GM23338 (cell line): ENCODE measurements around the gene KCTD13. TPM values are rescaled to one million over a fixed set of nuclear protein-coding genes. Genes with fewer than 3 reads are reported as not detected.

Experiments
- ATAC-seq: fragments of 200-7000 bp; cut with Tn5 transposase; 3 replicates; pipeline ENCODE4 v1.9.1; 2020
- DNase-seq: peaks from one replicate; pipeline ENCODE4 v3.0.0-alpha.2; 2015; ENCODE audit warnings: low spot score
- H2AFZ ChIP-seq: fragments of 200-600 bp; sonication (generic); 2 replicates; pipeline ENCODE4 v1.8.0; 2016; ENCODE audit warnings: antibody characterized with exemption, mild to moderate bottlenecking, moderate library complexity
- H3F3A ChIP-seq: fragments of 200-600 bp; sonication (generic); replicated peaks from 2 replicates; pipeline ENCODE4 v1.8.0; 2017; ENCODE audit warnings: antibody characterized with exemption, mixed run types, low read depth
- H3K27ac ChIP-seq: fragments of 200-600 bp; sonication (generic); 2 replicates; pipeline ENCODE4 v1.6.1; 2016; ENCODE audit warnings: low read depth
- H3K27me3 ChIP-seq: fragments of 200-600 bp; sonication (generic); 2 replicates; pipeline ENCODE4 v1.8.0; 2016; ENCODE audit warnings: mild to moderate bottlenecking, mixed run types, moderate library complexity; ENCODE audit not compliant: insufficient read depth
- H3K36me3 ChIP-seq: fragments of 200-600 bp; sonication (generic); 2 replicates; pipeline ENCODE4 v1.8.0; 2016; ENCODE audit warnings: mild to moderate bottlenecking; ENCODE audit not compliant: insufficient read depth
- H3K4me1 ChIP-seq: fragments of 200-600 bp; sonication (generic); 2 replicates; pipeline ENCODE4 v1.8.0; 2016; ENCODE audit warnings: mild to moderate bottlenecking, moderate library complexity; ENCODE audit not compliant: insufficient read depth
- H3K4me2 ChIP-seq: fragments of 200-600 bp; sonication (generic); 2 replicates; pipeline ENCODE4 v1.7.1; 2017; ENCODE audit warnings: mixed run types
- H3K4me3 ChIP-seq: fragments of 200-600 bp; sonication (generic); 2 replicates; pipeline ENCODE4 v1.6.1; 2016; ENCODE audit warnings: mixed run types
- H3K79me2 ChIP-seq: fragments of 200-600 bp; sonication (generic); replicated peaks from 2 replicates; pipeline ENCODE4 v1.8.0; 2017; ENCODE audit warnings: mild to moderate bottlenecking; ENCODE audit not compliant: insufficient read depth
- H3K9me2 ChIP-seq: fragments of 200-600 bp; sonication (generic); 2 replicates; pipeline ENCODE4 v1.8.0; 2017; ENCODE audit not compliant: insufficient read depth
- H4K20me1 ChIP-seq: fragments of 200-600 bp; sonication (generic); replicated peaks from 2 replicates; pipeline ENCODE4 v1.8.0; 2017; ENCODE audit warnings: mild to moderate bottlenecking; ENCODE audit not compliant: insufficient read depth
- H3K27ac Mint-ChIP-seq: 2 replicates; pipeline ENCODE4 v1.8.0; 2020; ENCODE audit warnings: inconsistent platforms, mild to moderate bottlenecking, moderate library complexity, mixed read lengths
- H3K27me3 Mint-ChIP-seq: 3 replicates; pipeline ENCODE4 v1.8.0; 2022; ENCODE audit warnings: low read depth, mild to moderate bottlenecking, moderate library complexity, mixed read lengths, inconsistent platforms; ENCODE audit not compliant: insufficient read depth, poor library complexity
- H3K36me3 Mint-ChIP-seq: 3 replicates; pipeline ENCODE4 v1.8.0; 2021; ENCODE audit warnings: low read depth, mild to moderate bottlenecking, inconsistent platforms, moderate library complexity, mixed read lengths
- H3K4me1 Mint-ChIP-seq: 3 replicates; pipeline ENCODE4 v1.8.0; 2020; ENCODE audit warnings: mild to moderate bottlenecking, inconsistent platforms, mixed read lengths
- H3K4me3 Mint-ChIP-seq: 3 replicates; pipeline ENCODE4 v1.8.0; 2021; ENCODE audit warnings: moderate library complexity, mild to moderate bottlenecking, inconsistent platforms, mixed read lengths
- H3K9me3 Mint-ChIP-seq: 3 replicates; pipeline ENCODE4 v1.8.0; 2020; ENCODE audit warnings: moderate library complexity, mild to moderate bottlenecking, inconsistent platforms, mixed read lengths
- CREB1 ChIP-seq: fragments of 250-450 bp; sonication (Bioruptor Pico); IDR thresholded peaks from 2 replicates; pipeline ENCODE4 v1.5.0; 2020; ENCODE audit warnings: low read depth, mild to moderate bottlenecking, moderate library complexity
- CTCF ChIP-seq, 2 experiments: fragments of 200-600 bp in 1 of 2; sonication (generic) in 1 of 2; conservative IDR thresholded peaks; 2 replicates each; pipeline versions ENCODE4 v1.5.1 to v1.6.1; 2016 to 2017; ENCODE audit warnings: antibody characterized with exemption in 2 of 2, low read depth in 2 of 2, mild to moderate bottlenecking in 2 of 2, moderate library complexity in 1 of 2
- EZH2 ChIP-seq: fragments of 200-600 bp; sonication (generic); IDR thresholded peaks from one replicate; pipeline ENCODE4 v1.8.0; 2017; ENCODE audit warnings: antibody characterized with exemption, mild to moderate bottlenecking, low read depth; ENCODE audit not compliant: unreplicated experiment
- EZH2phosphoT487 ChIP-seq: fragments of 200-600 bp; sonication (generic); IDR thresholded peaks from one replicate; pipeline ENCODE4 v1.8.1; 2018; ENCODE audit warnings: antibody characterized with exemption; ENCODE audit not compliant: unreplicated experiment
- JUNB ChIP-seq: IDR thresholded peaks from one replicate; pipeline ENCODE4 v1.6.1; 2016; ENCODE audit warnings: antibody characterized with exemption; ENCODE audit not compliant: unreplicated experiment
- NANOG ChIP-seq: IDR thresholded peaks from 2 replicates; pipeline ENCODE4 v1.6.1; 2016; ENCODE audit warnings: antibody characterized with exemption, borderline replicate concordance
- POLR2AphosphoS5 ChIP-seq: IDR thresholded peaks from 2 replicates; pipeline ENCODE4 v1.6.1; 2016; ENCODE audit warnings: antibody characterized with exemption, low read depth
- REST ChIP-seq: IDR thresholded peaks from one replicate; pipeline ENCODE4 v1.6.1; 2018; ENCODE audit warnings: antibody characterized with exemption; ENCODE audit not compliant: unreplicated experiment
- STAT1 ChIP-seq: IDR thresholded peaks from one replicate; pipeline ENCODE4 v1.6.1; 2016; ENCODE audit warnings: antibody characterized with exemption; ENCODE audit not compliant: unreplicated experiment
- ZNF331 ChIP-seq: fragments of 250-450 bp; sonication (Bioruptor Pico); IDR thresholded peaks from 2 replicates; pipeline ENCODE4 v1.5.0; 2020; ENCODE audit warnings: low read depth, mild to moderate bottlenecking, moderate library complexity
- ZNF462 ChIP-seq: fragments of 250-450 bp; sonication (Bioruptor Pico); IDR thresholded peaks from 2 replicates; pipeline ENCODE4 v1.5.0; 2020; ENCODE audit warnings: mild to moderate bottlenecking, moderate library complexity
- polyA plus RNA-seq: library from polyadenylated mRNA; unstranded; fragments of >200 nt; fragmentation: Nextera tagmentation; extraction: Ambion mirVana; gene quantifications from 2 replicates; pipeline ENCODE4 v1.2.1, GENCODE V29; 2016
- total RNA-seq: library from RNA; depleted of rRNA; stranded (reverse); fragments of >200 nt; shearing (Covaris generic); gene quantifications from 2 replicates; pipeline ENCODE4 v1.2.3, GENCODE V29; 2014

The KCTD13 gene
- total and polyA plus RNA-seq, 2 experiments from 2014 or later = 10.1 to 12.2 TPM

DNA sequence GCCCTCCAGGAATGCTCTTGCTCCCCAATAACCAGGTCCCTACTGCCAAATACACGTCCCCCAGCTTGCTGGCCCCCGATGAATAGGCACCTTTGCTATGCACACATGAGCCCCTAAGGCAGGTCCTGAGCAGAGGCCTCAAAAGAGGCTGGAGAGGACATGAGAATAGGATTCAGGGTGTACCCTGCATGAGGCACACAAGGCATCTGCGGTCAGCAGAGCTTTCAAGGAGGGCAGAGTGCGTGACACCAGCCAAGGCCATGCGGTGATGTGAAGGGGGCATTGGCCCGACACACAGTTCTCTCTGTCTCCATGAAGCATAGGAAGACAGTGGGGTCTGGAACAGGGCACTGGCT lies 33.6 kb downstream of the KCTD13 start (continued):
- TF ChIP-seq NANOG (no peak), ZNF331 (CRISPR knock-in tag) (no peak), JUNB (no peak), CREB1 (no peak), EZH2 (no peak), EZH2phosphoT487 (no peak), REST (no peak), STAT1 (no peak), CTCF (conservative IDR thresholded peaks at IDR 0.05; ENCODE audit: low read depth in 2 of 2) (no peak), POLR2AphosphoS5 (no peak)

GRCh38 chr16:29891525-29892457 lies 34.2 kb downstream of the KCTD13 start:
- Histone ChIP-seq H3K4me2 (no peak overlapping the region), H3F3A (no peaks in the 10 kb centered on the region), H3K4me3 (no peak overlapping the region), H3K27me3 (no peaks in the 10 kb centered on the region), H3K9me2 (no peaks in the 10 kb centered on the region), H3K27ac (peak overlapping the region; percentile 45; the same call in 1 of the 2 replicates), H4K20me1 (no peaks in the 10 kb centered on the region; the same call in 1 of the 2 replicates), H3K36me3 (0 out of 2 replicates have a peak, but pooled peaks cover 2% of the 10 kb centered on the region), H3K4me1 (no peaks in the 10 kb centered on the region), H2AFZ (no peak overlapping the region), H3K79me2 (no peaks in the 10 kb centered on the region)
- no peak for DNase-seq
- Mint-ChIP-seq H3K4me3 (no peak overlapping the region), H3K9me3 (no peaks in the 10 kb centered on the region), H3K27ac (peak overlapping the region; percentile 5; the same call in 1 of the 2 replicates), H3K4me1 (peaks cover 4% of the 10 kb centered on the region; the same call in 1 of the 3 replicates), H3K36me3 (peaks cover 3% of the 10 kb centered on the region), H3K27me3 (no peaks in the 10 kb centered on the region)
- ATAC-seq = no peak
- TF ChIP-seq ZNF331 (CRISPR knock-in tag) = no peak
- TF ChIP-seq ZNF462 (CRISPR knock-in tag) = no peak
- no peak for TF ChIP-seq EZH2phosphoT487
- no peak for TF ChIP-seq EZH2
